HS-27A (cell line): ENCODE results near the gene LTC4S.
"Not testable (repeated sequence)": the region's sequence is repeated elsewhere in the genome, so short reads cannot be mapped to it uniquely, and the experiment has no call there.

Experiments
- DNase-seq: peaks from one replicate; pipeline ENCODE4 v3.0.0-alpha.2; 2012; ENCODE audit warnings: low read depth, missing footprints

LTC4S gene

GRCh38 chr5:179769796-179770195 lies 24.0 kb upstream of the LTC4S start:
- no peak for DNase-seq

GRCh38 chr5:179771311-179771895 lies 22.4 kb upstream of the LTC4S start:
- no peak for DNase-seq

GRCh38 chr5:179772351-179772750 lies 21.4 kb upstream of the LTC4S start:
- DNase-seq: no peak

GRCh38 chr5:179773686-179774040 lies 20.1 kb upstream of the LTC4S start:
- no peak for DNase-seq

- DNase-seq: no peak
Observed at GRCh38 chr5:179774442-179774841, 19.3 kb upstream of the LTC4S start.

GRCh38 chr5:179776411-179776938 lies 17.3 kb upstream of the LTC4S start:
- no peak for DNase-seq

- no peak for DNase-seq
Observed at GRCh38 chr5:179777456-179777855, 16.3 kb upstream of the LTC4S start.

GRCh38 chr5:179777909-179778308 lies 15.9 kb upstream of the LTC4S start:
- DNase-seq: no peak

GRCh38 chr5:179778591-179778990 lies 15.2 kb upstream of the LTC4S start:
- no peak for DNase-seq

- DNase-seq: no peak
Observed at GRCh38 chr5:179779826-179780225, 14.0 kb upstream of the LTC4S start.

GRCh38 chr5:179780362-179780761 lies 13.4 kb upstream of the LTC4S start:
- no peak for DNase-seq

GRCh38 chr5:179781846-179782245 lies 11.9 kb upstream of the LTC4S start:
- DNase-seq: no peak

GRCh38 chr5:179783128-179783527 lies 10.7 kb upstream of the LTC4S start:
- no peak for DNase-seq

- no peak for DNase-seq
Observed at GRCh38 chr5:179786861-179787260, 6.9 kb upstream of the LTC4S start.

GRCh38 chr5:179788193-179788854 lies 5.5 kb upstream of the LTC4S start:
- DNase-seq: no peak

GRCh38 chr5:179789278-179789677 lies 4.5 kb upstream of the LTC4S start:
- DNase-seq: not testable (repeated sequence)

GRCh38 chr5:179791881-179792611 lies 1.7 kb upstream of the LTC4S start:
- DNase-seq: no peak

GRCh38 chr5:179792612-179793467 lies 946 bp upstream of the LTC4S start:
- DNase-seq: no peak

- no peak for DNase-seq
Observed at GRCh38 chr5:179794171-179794570, 385 bp downstream of the LTC4S start.

- no peak for DNase-seq
Observed at GRCh38 chr5:179794575-179794974, 789 bp downstream of the LTC4S start.

GRCh38 chr5:179795049-179795862 lies 1.5 kb downstream of the LTC4S start:
- DNase-seq: no peak
